Measurements from ENCODE around the gene MUC6. TPM values are rescaled to one million over a fixed set of nuclear protein-coding genes. Genes with fewer than 3 reads are reported as not detected.
A peak's percentile ranks its signal among the peaks of the same experiment; 100 is the strongest.

MUC6 gene
- total RNA-seq, 2 donors from 2014 or later: not detected

DNA sequence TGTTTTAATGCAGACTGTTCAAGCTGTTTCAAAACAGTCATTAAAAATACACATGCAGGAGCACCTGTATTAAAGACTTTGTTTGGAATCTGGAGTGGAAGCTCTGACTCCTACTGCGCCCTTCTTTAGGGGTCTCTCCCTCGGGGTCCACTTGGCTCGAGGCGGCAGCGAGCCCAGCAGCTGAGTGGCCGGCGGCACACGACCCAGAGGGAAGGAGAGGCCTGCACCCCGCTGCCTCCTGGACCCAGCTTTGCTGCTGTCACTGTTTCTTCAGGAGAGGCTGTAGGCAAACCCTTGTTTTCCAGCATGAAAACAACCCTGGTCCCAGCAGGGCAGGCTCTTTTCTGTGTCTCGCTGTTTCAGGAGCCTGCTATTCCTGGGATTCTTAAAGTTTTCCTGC is 29.2 kb downstream of the MUC6 start:
- Mint-ChIP-seq H3K27me3 (ENCODE audit: low read depth) (no peaks in the 10 kb centered on the region), H3K27ac (no peak overlapping the region), H3K9me3 (no peaks in the 10 kb centered on the region), H3K36me3 (ENCODE audit: insufficient read depth in 2 of 2) (peaks cover 2 to 3% of the 10 kb centered on the region in 2 donors), H3K4me3 (no peak overlapping the region), H3K4me1 (ENCODE audit: low read depth) (no peaks in the 10 kb centered on the region)
- ATAC-seq (replicated peaks in 1 of 2) (no peak), DNase-seq (no peak)

- Mint-ChIP-seq H3K27ac (no peak overlapping the region), H3K4me3 (no peak overlapping the region), H3K9me3 (no peaks in the 10 kb centered on the region), H3K27me3 (ENCODE audit: low read depth) (no peaks in the 10 kb centered on the region), H3K36me3 (ENCODE audit: insufficient read depth in 2 of 2) (peaks cover 2 to 3% of the 10 kb centered on the region in 2 donors), H3K4me1 (ENCODE audit: low read depth) (no peaks in the 10 kb centered on the region)
- ATAC-seq (replicated peaks in 1 of 2) (no peak), DNase-seq (no peak)
These were observed 29.8 kb downstream of the MUC6 start for GRCh38 chr11:1006762-1007161.

GRCh38 chr11:1005928-1006327 is 30.6 kb downstream of the MUC6 start:
- Mint-ChIP-seq H3K4me3 (no peak overlapping the region), H3K4me1 (ENCODE audit: low read depth) (no peaks in the 10 kb centered on the region), H3K27ac (no peak overlapping the region), H3K27me3 (ENCODE audit: low read depth) (no peaks in the 10 kb centered on the region), H3K36me3 (ENCODE audit: insufficient read depth in 2 of 2) (peaks cover 3 to 7% of the 10 kb centered on the region in 2 donors), H3K9me3 (no peaks in the 10 kb centered on the region)
- ATAC-seq (replicated peaks in 1 of 2): no peak
- no peak for DNase-seq

DNA sequence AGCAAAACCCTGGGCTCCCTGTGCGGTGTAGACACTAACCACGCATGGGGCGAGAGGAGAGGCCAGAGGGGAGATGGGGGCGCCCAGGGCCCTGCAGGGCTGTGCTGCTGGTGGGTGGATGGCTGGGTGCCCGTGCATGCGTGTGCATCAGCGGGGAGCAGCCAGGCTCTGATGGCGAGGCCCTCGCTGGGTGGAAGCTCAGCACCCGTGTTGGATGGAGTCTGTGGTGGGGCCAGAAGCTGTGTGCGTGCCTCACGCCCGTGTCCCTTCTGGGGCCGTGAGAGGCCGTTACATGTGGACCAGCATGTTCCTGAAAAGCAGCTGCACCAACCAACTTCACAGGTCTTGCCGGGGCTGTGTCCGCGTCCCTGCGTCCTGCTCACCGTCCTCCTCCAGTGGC is 33.4 kb downstream of the MUC6 start:
- H3K27ac Mint-ChIP-seq: no peak overlapping the region
- H3K36me3 Mint-ChIP-seq (ENCODE audit: insufficient read depth in 2 of 2): peaks cover 0 to 7% of the 10 kb centered on the region in 2 donors
- ATAC-seq (replicated peaks in 1 of 2) (no peak), DNase-seq (no peak)
- no peak overlapping the region for H3K4me3 Mint-ChIP-seq
- H3K9me3 Mint-ChIP-seq: no peaks in the 10 kb centered on the region
- no peaks in the 10 kb centered on the region for H3K27me3 Mint-ChIP-seq (ENCODE audit: low read depth)
- no peaks in the 10 kb centered on the region for H3K4me1 Mint-ChIP-seq (ENCODE audit: low read depth)

GRCh38 chr11:1002406-1002984 is 34.0 kb downstream of the MUC6 start:
- no peaks in the 10 kb centered on the region for H3K9me3 Mint-ChIP-seq

GRCh38 chr11:1001617-1002405 is 34.7 kb downstream of the MUC6 start:
- Mint-ChIP-seq H3K27me3 (ENCODE audit: low read depth) (no peaks in the 10 kb centered on the region), H3K36me3 (ENCODE audit: insufficient read depth in 2 of 2) (peaks cover 0 to 7% of the 10 kb centered on the region in 2 donors), H3K4me3 (no peak overlapping the region), H3K9me3 (no peaks in the 10 kb centered on the region), H3K4me1 (ENCODE audit: low read depth) (peaks cover 3% of the 10 kb centered on the region), H3K27ac (no peak overlapping the region)
- ATAC-seq (replicated peaks in 1 of 2) (no peak), DNase-seq (no peak)

More at GRCh38 chr11:1002406-1002984, 34.0 kb downstream of the MUC6 start:
- no peak overlapping the region for H3K4me3 Mint-ChIP-seq
- no peak overlapping the region for H3K27ac Mint-ChIP-seq
- DNase-seq (no peak), ATAC-seq (replicated peaks in 1 of 2) (no peak)
- H3K27me3 Mint-ChIP-seq (ENCODE audit: low read depth): no peaks in the 10 kb centered on the region
- H3K4me1 Mint-ChIP-seq (ENCODE audit: low read depth): no peaks in the 10 kb centered on the region
- peaks cover 0 to 7% of the 10 kb centered on the region in 2 donors for H3K36me3 Mint-ChIP-seq (ENCODE audit: insufficient read depth in 2 of 2)

DNA sequence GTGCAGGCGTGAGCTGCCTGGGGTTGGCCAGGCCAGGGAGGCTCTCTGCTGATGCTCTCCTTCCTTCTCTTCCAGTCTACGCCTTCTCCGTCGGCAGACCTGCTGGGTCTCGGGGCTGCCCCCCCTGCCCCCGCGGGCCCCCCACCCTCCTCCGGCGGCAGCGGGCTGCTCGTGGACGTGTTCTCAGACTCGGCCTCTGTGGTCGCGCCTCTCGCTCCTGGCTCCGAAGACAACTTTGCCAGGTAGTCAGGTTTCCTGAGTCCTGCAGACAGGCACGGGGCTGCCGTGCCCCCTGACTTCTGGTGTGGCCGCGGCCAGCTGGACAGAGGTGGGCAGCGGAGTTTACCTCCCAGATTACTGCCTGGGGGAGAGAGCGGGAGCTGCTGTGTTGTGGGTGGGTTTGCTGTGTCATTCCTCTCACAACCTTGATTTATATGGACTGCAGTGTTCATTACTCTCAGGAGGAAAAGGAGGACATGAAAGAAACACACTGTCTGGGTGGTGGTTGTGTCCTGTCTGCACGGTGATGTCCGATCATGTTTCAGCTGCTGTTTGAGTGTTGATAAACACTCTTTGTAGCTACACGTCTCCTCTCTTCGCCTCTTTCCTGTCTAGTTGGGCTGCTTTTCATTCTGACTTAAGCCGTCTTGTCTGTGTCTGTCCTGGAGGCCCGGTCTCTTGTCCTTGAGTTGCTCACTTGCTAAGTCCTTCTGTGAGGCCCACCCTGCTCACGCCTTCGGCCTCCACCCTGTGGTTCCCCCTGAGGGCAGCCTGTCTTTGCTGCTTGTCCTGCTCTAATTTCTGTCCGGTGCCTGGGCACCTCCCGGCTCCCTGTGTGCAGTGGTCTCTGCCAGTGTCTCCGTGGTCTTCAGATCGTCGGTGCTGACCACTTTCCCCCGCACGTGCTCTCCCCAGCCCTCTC is 35.9 kb downstream of the MUC6 start:
- Mint-ChIP-seq H3K4me3 (no peak overlapping the region), H3K9me3 (no peaks in the 10 kb centered on the region), H3K27me3 (ENCODE audit: low read depth) (no peaks in the 10 kb centered on the region), H3K36me3 (ENCODE audit: insufficient read depth in 2 of 2) (peaks cover 2 to 15% of the 10 kb centered on the region in 2 donors), H3K4me1 (ENCODE audit: low read depth) (peaks cover 15% of the 10 kb centered on the region), H3K27ac (no peak overlapping the region)
- ATAC-seq (replicated peaks in 1 of 2): no peak
- no peak for DNase-seq

GRCh38 chr11:999009-999408 is 37.5 kb downstream of the MUC6 start:
- H3K4me1 Mint-ChIP-seq (ENCODE audit: low read depth): peaks cover 21% of the 10 kb centered on the region
- ATAC-seq (replicated peaks in 1 of 2): no peak
- H3K27me3 Mint-ChIP-seq (ENCODE audit: low read depth): no peaks in the 10 kb centered on the region
- H3K27ac Mint-ChIP-seq: no peak overlapping the region
- no peak overlapping the region for H3K4me3 Mint-ChIP-seq
- no peak for DNase-seq
- H3K9me3 Mint-ChIP-seq: no peaks in the 10 kb centered on the region
- peaks cover 4 to 15% of the 10 kb centered on the region in 2 donors for H3K36me3 Mint-ChIP-seq (ENCODE audit: insufficient read depth in 2 of 2)

DNA sequence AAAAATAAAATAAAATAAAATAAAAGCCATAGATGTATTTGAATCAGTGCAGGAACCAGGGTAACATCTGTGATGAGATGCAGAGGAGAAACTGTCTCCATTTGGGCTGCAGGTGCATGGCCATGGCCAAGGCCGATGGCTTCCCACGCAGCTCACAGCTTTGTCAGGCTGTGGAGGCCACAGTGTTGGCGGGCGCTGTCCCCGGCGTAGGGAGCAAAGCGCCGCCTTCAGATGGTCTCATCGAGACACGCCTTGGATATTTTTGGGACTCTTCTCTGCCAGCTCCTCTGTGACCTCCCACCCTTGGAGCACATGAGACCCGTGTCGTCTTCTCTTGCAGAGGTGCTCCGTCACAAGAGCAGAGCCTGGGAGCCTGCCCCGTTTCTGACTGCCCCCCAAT is 38.6 kb downstream of the MUC6 start:
- H3K27me3 Mint-ChIP-seq (ENCODE audit: low read depth): no peaks in the 10 kb centered on the region
- peaks cover 4 to 14% of the 10 kb centered on the region in 2 donors for H3K36me3 Mint-ChIP-seq (ENCODE audit: insufficient read depth in 2 of 2)
- no peak overlapping the region for H3K27ac Mint-ChIP-seq
- H3K4me3 Mint-ChIP-seq: no peak overlapping the region
- DNase-seq (no peak), ATAC-seq (replicated peaks in 1 of 2) (no peak)
- peaks cover 21% of the 10 kb centered on the region for H3K4me1 Mint-ChIP-seq (ENCODE audit: low read depth)
- no peaks in the 10 kb centered on the region for H3K9me3 Mint-ChIP-seq

- Mint-ChIP-seq H3K36me3 (ENCODE audit: insufficient read depth in 2 of 2) (peaks cover 4 to 13% of the 10 kb centered on the region in 2 donors), H3K4me3 (peak overlapping the region in 1 of 2 donors; percentile 31), H3K4me1 (ENCODE audit: low read depth) (peaks cover 21% of the 10 kb centered on the region), H3K27ac (peak overlapping the region; percentile 90), H3K9me3 (no peaks in the 10 kb centered on the region), H3K27me3 (ENCODE audit: low read depth) (no peaks in the 10 kb centered on the region)
- ATAC-seq (replicated peaks in 1 of 2): peak in 1 of 2 donors; percentile 39
- DNase-seq: no peak
These were observed 39.8 kb downstream of the MUC6 start for GRCh38 chr11:996681-997080.

GRCh38 chr11:995752-996420 is 40.6 kb downstream of the MUC6 start:
- Mint-ChIP-seq H3K27me3 (ENCODE audit: low read depth) (no peaks in the 10 kb centered on the region), H3K4me3 (no peak overlapping the region), H3K9me3 (no peaks in the 10 kb centered on the region), H3K36me3 (ENCODE audit: insufficient read depth in 2 of 2) (peaks cover 4 to 11% of the 10 kb centered on the region in 2 donors), H3K4me1 (ENCODE audit: low read depth) (peaks cover 21% of the 10 kb centered on the region), H3K27ac (peak overlapping the region; percentile 34)
- DNase-seq (no peak), ATAC-seq (replicated peaks in 1 of 2) (no peak)

- DNase-seq (no peak), ATAC-seq (replicated peaks in 1 of 2) (peak in 1 of 2 donors; percentile 13)
- Mint-ChIP-seq H3K9me3 (no peaks in the 10 kb centered on the region), H3K4me3 (no peak overlapping the region), H3K4me1 (ENCODE audit: low read depth) (peaks cover 21% of the 10 kb centered on the region), H3K36me3 (ENCODE audit: insufficient read depth in 2 of 2) (peaks cover 4 to 11% of the 10 kb centered on the region in 2 donors), H3K27me3 (ENCODE audit: low read depth) (no peaks in the 10 kb centered on the region), H3K27ac (peak overlapping the region; percentile 2)
These were observed 41.3 kb downstream of the MUC6 start for GRCh38 chr11:995044-995751.
